Activated CD4-positive, alpha-beta T cell treated with anti-CD3 and anti-CD28 coated beads for 36 hours (primary cell): ENCODE measurements around the gene SPDYE16. TPM values are rescaled to one million over a fixed set of nuclear protein-coding genes. Genes with fewer than 3 reads are reported as not detected.
"Not testable (repeated sequence)": the region's sequence is repeated elsewhere in the genome, so short reads cannot be mapped to it uniquely, and the experiment has no call there.

Experiments
- ATAC-seq: fragments of 200-7000 bp; cut with Tn5 transposase; one replicate; pipeline ENCODE4 v1.10.0; 2021; ENCODE audit warnings: mild to moderate bottlenecking, moderate library complexity
- CTCF ChIA-PET: fragments of 350-600 bp; sonication (Branson Sonifier 250); formaldehyde crosslinking; loops from one replicate; lab custom pipeline; 2021; ENCODE audit warnings: antibody characterized with exemption; lab: Charles Lee
- POLR2A ChIA-PET: fragments of 350-600 bp; sonication (Branson Sonifier 250); formaldehyde crosslinking; loops from one replicate; lab custom pipeline; 2021; ENCODE audit warnings: antibody characterized with exemption, inconsistent platforms; lab: Charles Lee
- DNase-seq: peaks from one replicate; pipeline ENCODE4 v3.0.0-alpha.2; 2020
- H3K27ac Mint-ChIP-seq: one replicate; pipeline ENCODE4 v1.8.0; 2021; ENCODE audit warnings: mixed read lengths
- H3K27me3 Mint-ChIP-seq: one replicate; pipeline ENCODE4 v1.8.0; 2021; ENCODE audit warnings: mixed read lengths
- H3K36me3 Mint-ChIP-seq: one replicate; pipeline ENCODE4 v1.8.0; 2021; ENCODE audit warnings: low read depth, mixed read lengths
- H3K4me1 Mint-ChIP-seq: one replicate; pipeline ENCODE4 v1.8.0; 2021; ENCODE audit warnings: mixed read lengths
- H3K4me3 Mint-ChIP-seq: one replicate; pipeline ENCODE4 v1.8.0; 2021; ENCODE audit warnings: mild to moderate bottlenecking, moderate library complexity, mixed read lengths
- H3K9me3 Mint-ChIP-seq: one replicate; pipeline ENCODE4 v1.8.0; 2021; ENCODE audit warnings: low read depth, mixed read lengths
- intact Hi-C, 2 experiments: fragments of 100-400 bp; cut with DNase I in 1 of 2; cut with micrococcal nuclease in 1 of 2; formaldehyde crosslinking; loops; one replicate each; pipeline versions ENCODE4 v1.14.2 to v1.15.1; 2022 to 2024; cut with DNase I, micrococcal nuclease
- total RNA-seq, 2 experiments: library from RNA; stranded (reverse); gene quantifications; one replicate each; pipeline ENCODE4 v1.2.3, GENCODE V29; 2021

The SPDYE16 gene
- total RNA-seq, 2 experiments from 2014 or later = 0.18 TPM; not detected in 1

DNA sequence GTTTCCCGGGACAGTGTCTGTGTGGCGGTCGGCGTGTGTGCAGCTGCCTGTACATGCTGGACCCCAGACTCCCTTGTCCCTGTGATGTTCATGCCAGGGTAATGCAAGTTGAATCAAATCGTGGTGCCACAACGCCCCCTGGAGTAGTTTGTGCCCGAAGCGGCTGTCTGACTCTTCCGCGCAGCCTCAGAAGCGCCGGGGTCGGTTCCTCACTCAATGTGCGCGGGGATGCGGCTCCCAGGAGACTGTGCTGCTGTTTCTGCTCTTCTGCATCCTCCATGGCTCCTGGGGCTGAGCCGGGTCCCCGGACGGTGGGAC lies 43.2 kb downstream of the SPDYE16 start:
- DNase-seq, H3K36me3 Mint-ChIP-seq, CTCF ChIA-PET, H3K27ac Mint-ChIP-seq, POLR2A ChIA-PET, H3K4me1 Mint-ChIP-seq, H3K9me3 Mint-ChIP-seq, H3K27me3 Mint-ChIP-seq, intact Hi-C loops, H3K4me3 Mint-ChIP-seq: not testable (repeated sequence)
- peak; percentile 86 for ATAC-seq

DNA sequence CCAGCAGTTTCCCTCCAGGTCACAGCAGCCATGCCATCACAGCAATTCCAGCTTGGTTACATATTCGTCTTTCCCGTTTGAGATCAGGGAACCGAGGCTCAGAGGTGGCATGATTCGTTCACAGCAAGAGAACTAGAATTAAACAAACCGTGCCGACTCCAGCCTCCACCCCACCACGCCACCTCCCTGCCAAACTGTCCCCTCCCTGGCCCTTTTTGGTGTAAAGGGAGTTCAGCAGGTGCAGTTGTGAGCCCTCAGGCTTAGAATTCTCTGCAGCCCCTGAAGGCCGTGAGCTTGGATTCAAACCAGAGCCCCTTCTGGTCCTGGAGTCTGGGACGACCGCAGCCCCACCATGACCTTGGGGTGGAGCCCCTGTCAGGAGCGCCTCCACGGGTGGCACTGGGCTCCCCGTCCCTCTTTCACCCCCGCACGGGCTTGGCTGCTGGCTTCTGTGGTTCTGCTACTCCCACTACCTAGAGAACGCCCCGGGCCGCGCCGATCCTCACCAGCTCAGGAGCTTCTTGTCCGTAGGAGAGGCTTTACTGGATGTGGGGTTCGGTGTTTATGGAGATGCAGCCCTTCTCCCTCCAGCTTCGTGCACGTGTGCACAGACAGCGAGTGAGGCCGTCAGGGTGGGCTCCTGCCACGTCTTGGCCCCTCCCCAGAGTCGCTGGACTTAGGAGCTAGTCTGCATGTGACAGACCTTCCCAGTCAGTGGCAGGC lies 43.7 kb downstream of the SPDYE16 start:
- H3K27me3 Mint-ChIP-seq, CTCF ChIA-PET, H3K4me3 Mint-ChIP-seq, DNase-seq, H3K4me1 Mint-ChIP-seq, intact Hi-C loops, H3K36me3 Mint-ChIP-seq, H3K9me3 Mint-ChIP-seq, H3K27ac Mint-ChIP-seq: not testable (repeated sequence)
- ATAC-seq = peak; percentile 8
- POLR2A ChIA-PET = interaction anchor here (0.6 kb wide), 1 partner anchor 498 kb away, joined by 3 read pairs; no protein-coding TSS in a partner anchor

DNA sequence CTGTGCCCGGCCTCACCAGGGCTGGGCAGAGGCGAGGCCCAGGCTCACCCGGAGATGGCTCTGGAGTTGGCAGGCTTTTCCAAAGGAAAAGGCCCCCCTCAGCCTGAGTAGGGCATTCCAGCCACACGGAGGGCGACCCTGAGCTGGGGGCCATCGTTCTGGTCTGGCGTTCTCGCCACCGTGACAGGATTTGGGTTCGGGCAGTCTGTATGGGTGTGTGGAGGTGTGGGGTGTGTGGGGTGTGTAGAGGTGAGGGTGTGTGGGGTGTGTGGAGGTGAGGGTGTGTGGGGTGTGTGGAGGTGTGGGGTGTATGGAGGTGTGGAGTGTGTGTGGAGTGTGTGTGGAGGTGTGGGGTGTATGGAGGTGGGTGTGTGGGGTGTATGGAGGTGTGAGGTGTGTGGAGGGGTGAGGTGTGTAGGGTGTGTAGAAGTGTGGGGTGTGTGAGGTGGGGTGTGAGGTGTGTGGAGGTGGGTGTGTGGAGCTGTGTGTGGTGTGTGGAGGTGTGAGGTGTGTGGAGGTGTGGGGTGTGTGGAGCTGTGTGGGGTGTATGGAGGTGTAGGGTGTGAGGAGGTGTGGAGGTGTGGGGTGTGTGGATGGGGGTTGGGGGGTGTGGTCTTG lies 44.4 kb downstream of the SPDYE16 start:
- CTCF ChIA-PET, ATAC-seq, H3K4me1 Mint-ChIP-seq, H3K27ac Mint-ChIP-seq, intact Hi-C loops, DNase-seq, H3K9me3 Mint-ChIP-seq, H3K27me3 Mint-ChIP-seq, H3K36me3 Mint-ChIP-seq, H3K4me3 Mint-ChIP-seq: not testable (repeated sequence)
- POLR2A ChIA-PET = interaction anchor here (0.6 kb wide), 1 partner anchor 498 kb away, joined by 3 read pairs; no protein-coding TSS in a partner anchor

DNA sequence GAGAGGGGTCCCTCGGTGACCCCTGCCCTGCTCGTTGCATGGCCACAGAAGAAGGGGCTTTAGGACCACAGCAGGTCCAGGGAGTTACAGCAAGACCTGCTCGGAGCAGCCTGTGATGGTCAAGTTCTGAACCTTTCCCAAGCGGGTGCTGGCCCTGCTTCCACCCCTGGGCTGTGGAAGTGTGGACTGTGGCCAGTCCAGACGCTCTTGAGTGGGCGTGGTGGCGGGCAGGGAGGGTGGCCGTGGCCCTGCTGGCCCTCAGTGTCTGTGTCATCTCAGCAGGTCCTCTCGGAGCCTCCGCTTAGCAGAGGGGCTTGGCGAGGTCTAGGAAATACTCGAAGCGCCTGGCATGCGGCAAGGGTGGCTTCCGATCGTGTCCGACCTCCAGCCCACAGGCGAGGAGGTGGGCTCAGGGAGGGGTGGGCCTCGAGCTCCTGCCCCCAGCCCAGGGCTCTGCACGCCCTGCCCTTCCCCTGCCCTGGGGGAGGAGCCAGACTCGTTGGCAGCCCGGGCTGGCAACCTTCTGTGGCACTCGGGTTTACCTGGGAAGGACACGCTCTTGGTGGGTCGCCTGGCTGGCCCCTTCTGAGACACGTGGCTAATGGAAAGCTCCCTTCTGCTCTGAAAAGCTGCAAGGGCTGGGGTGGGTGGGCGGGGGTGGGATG lies 45.0 kb downstream of the SPDYE16 start:
- H3K27ac Mint-ChIP-seq, POLR2A ChIA-PET, H3K27me3 Mint-ChIP-seq, H3K9me3 Mint-ChIP-seq, CTCF ChIA-PET, DNase-seq, intact Hi-C loops, H3K36me3 Mint-ChIP-seq, ATAC-seq, H3K4me1 Mint-ChIP-seq, H3K4me3 Mint-ChIP-seq: not testable (repeated sequence)

DNA sequence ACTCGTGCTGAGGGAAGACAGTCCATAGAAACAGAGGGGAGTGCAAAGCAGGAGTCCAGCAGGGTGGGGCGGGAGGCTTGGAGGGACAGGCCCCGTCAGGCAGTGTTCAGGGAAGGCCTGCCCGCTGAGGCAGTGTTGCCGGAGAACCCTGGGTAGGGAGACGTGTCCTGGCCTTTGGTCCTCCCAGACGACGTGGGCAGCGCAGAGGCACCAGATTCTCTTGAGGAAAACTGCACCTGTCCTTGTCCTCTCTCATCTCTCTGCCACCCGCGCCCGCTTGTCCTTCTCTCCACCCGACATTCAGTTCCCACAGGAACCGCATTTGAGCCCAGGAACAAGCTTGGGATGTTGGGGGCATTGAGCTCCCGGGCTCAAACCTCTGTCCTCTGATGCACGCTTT lies 47.4 kb downstream of the SPDYE16 start:
- ATAC-seq, H3K4me3 Mint-ChIP-seq, CTCF ChIA-PET, H3K36me3 Mint-ChIP-seq, H3K27ac Mint-ChIP-seq, intact Hi-C loops, H3K27me3 Mint-ChIP-seq, H3K4me1 Mint-ChIP-seq, DNase-seq, POLR2A ChIA-PET, H3K9me3 Mint-ChIP-seq: not testable (repeated sequence)

DNA sequence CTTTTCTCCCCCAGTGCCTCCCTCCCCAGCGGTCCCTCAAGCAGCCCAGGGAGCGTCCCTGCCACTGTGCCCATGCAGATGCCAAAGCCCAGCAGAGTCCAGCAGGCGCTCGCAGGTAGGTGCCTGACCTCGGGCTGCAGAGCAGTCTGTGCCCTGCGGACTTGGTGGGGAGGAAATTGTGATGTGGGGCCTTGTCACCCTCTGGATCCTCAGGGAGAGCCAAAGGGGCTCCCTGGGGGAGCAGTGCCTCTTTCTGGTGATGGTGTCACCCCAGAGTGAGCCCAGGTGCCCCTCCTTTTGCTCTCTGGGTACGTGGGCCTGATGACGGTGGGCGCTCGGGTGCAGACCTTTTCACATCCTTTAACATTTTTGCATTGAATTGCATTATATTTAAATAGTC lies 51.0 kb downstream of the SPDYE16 start:
- intact Hi-C loops, CTCF ChIA-PET: not testable (repeated sequence)

DNA sequence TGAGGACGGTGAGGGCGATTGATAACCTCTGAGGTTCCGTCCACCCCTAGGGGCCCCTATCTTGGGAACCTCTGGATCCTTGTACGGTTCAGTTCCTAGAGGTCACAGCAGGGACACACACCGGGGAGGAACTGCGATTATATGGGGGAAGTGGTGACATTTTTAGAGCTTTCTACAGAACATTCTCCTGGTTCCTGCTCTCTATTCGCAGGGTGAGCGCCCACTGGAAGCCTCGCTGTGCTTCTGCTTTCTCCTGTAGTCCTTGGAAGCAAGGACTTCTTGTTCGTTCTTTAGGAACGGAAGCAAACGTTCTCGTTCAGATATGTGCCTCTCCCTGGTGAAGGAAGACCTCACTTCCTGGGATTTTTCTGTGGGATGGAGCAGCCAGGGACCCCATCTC lies 55.1 kb downstream of the SPDYE16 start:
- H3K36me3 Mint-ChIP-seq, POLR2A ChIA-PET, intact Hi-C loops, H3K4me3 Mint-ChIP-seq, DNase-seq, H3K4me1 Mint-ChIP-seq, CTCF ChIA-PET, ATAC-seq, H3K27ac Mint-ChIP-seq, H3K27me3 Mint-ChIP-seq, H3K9me3 Mint-ChIP-seq: not testable (repeated sequence)

More for the DNA sequence above, 51.0 kb downstream of the SPDYE16 start:
- H3K36me3 Mint-ChIP-seq, H3K9me3 Mint-ChIP-seq, DNase-seq, ATAC-seq, H3K27ac Mint-ChIP-seq, POLR2A ChIA-PET, H3K4me1 Mint-ChIP-seq, H3K27me3 Mint-ChIP-seq, H3K4me3 Mint-ChIP-seq: not testable (repeated sequence)

DNA sequence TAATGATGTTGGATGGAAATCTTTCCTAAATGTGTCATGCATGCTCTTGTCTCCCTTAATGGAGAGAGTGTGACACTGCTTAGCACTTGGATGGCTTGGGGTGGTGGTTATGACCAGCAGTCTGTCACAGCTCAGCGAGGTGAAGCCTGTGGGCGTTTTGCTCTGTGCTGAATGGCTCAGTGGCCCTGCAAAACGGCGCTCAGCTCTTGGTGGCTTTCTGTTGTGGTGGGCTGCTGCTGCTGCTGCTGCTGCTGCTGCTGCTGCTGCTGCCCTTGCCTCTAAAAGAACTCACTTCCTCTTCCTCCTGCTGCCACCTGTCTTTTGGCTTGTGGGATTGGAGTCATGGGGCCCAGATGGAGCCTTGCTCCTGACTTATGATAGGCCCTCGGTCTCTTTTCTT lies 56.5 kb downstream of the SPDYE16 start:
- H3K4me3 Mint-ChIP-seq, H3K36me3 Mint-ChIP-seq, CTCF ChIA-PET, intact Hi-C loops, H3K4me1 Mint-ChIP-seq, H3K27me3 Mint-ChIP-seq, H3K9me3 Mint-ChIP-seq, POLR2A ChIA-PET: not testable (repeated sequence)
- ATAC-seq = peak; percentile 97
- peak; percentile 72 for DNase-seq
- peak overlapping the region; percentile 86 for H3K27ac Mint-ChIP-seq

DNA sequence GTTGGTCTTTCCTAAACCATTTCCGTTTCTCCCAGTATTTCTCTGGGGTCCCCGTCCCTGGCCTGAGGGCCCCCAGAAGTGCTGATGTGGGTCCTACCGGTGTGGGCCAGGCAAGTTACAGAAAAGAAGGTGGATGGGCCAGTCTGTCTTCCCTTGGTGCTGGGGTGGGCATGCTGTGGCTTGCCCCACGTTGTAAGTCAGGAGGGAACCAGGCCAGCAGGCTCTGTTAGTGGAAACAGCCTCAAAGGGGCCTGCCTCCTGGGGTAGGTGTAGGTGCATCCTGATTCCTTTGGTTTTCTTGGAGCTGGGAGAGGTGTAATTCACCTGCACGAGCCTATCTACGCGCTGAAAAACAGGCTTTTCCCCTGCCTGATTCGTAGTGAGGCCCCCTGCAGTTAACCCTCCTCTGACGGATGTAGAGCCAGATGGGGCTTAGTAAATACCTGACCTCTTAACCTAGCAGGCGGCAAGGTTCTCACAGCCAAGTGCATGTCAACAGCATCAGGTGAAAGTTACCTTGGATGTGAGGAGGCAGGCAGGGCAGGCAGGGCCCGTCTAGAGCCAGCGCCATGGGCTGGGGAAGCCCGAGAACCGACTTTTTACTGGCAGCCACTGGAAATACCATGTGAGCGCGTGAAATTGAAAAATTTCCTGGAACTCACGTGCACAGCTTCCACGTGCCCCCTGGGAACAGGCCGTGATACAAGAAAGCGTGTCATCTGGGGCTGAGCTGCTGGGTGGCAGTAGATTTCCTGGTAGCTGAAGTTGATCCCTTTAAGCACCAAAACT lies 57.1 kb downstream of the SPDYE16 start:
- H3K36me3 Mint-ChIP-seq, H3K27me3 Mint-ChIP-seq, H3K27ac Mint-ChIP-seq, DNase-seq, POLR2A ChIA-PET, CTCF ChIA-PET, H3K4me3 Mint-ChIP-seq, H3K4me1 Mint-ChIP-seq, H3K9me3 Mint-ChIP-seq, intact Hi-C loops: not testable (repeated sequence)
- peak; percentile 29 for ATAC-seq

DNA sequence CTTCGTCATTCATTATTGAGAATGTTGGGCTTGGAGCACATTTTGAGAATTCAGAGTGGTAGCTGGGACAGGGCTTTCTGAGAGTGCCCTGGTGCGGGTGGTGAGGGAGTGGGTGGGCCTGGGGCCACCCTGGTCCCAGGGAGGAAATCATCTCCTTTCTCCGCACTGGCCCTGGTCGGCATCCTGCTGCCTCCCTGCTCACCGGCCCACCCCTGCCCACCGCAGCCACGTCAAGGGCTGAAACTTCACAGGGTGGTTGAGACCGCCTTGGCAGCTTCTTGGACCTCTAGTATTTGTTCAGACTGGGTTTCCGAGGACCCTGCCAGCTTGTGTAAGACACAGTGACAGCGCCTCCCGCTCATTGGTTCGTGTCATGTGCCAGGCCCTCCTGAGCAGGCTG lies 58.6 kb downstream of the SPDYE16 start:
- CTCF ChIA-PET, H3K4me1 Mint-ChIP-seq, H3K9me3 Mint-ChIP-seq, intact Hi-C loops, H3K36me3 Mint-ChIP-seq, H3K4me3 Mint-ChIP-seq, ATAC-seq, POLR2A ChIA-PET, DNase-seq, H3K27ac Mint-ChIP-seq, H3K27me3 Mint-ChIP-seq: not testable (repeated sequence)

DNA sequence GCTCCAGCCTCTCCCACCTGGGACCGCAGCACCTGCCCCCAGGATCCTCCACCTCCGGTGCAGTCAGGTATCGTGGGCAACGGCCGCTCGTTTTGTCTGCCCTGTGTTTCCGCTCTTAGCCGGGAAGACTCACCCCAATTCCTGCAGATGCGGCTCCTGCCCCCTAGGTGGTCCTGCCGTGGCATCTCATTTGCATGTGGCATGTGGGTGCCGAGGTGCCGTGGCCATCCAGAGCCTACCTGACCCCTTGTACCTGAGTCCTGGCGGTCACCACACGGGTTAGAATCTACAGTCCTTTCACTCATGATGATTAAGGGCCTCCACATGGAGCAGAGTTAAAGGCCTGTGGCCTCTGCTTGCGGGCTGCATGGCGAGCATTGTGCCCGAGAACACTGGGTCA lies 60.0 kb downstream of the SPDYE16 start:
- DNase-seq, ATAC-seq, CTCF ChIA-PET, intact Hi-C loops, H3K9me3 Mint-ChIP-seq, H3K36me3 Mint-ChIP-seq, H3K27me3 Mint-ChIP-seq, H3K27ac Mint-ChIP-seq, H3K4me1 Mint-ChIP-seq, H3K4me3 Mint-ChIP-seq, POLR2A ChIA-PET: not testable (repeated sequence)
